Small intestine (tissue), 7 donors: ENCODE measurements around the gene PARD6A. TPM values are rescaled to one million over a fixed set of nuclear protein-coding genes. Genes with fewer than 3 reads are reported as not detected.

Source experiments
- DNase-seq, 2 donors: peaks; one replicate each; pipeline versions ENCODE4 v3.0.0 to v3.0.0-alpha.2; 2013
- FAIRE-seq: peaks from 2 replicates; lab custom pipeline; 2012; peaks lifted over from hg19 to GRCh38; lab: Jason Lieb, UNC
- H3K27ac ChIP-seq, 3 donors: one replicate each; pipeline ENCODE4 v1.5.1; 2013; ENCODE audit warnings: low read length in 2 of 3, mild to moderate bottlenecking in 2 of 3, control low read depth in 1 of 3, inconsistent platforms in 1 of 3, low read depth in 1 of 3, moderate library complexity in 1 of 3
- H3K27me3 ChIP-seq, 3 donors: one replicate each; pipeline ENCODE4 v1.6.1; 2013; ENCODE audit warnings: low read length in 3 of 3, inconsistent platforms in 1 of 3; ENCODE audit not compliant: control insufficient read depth in 3 of 3, insufficient read depth in 3 of 3
- H3K36me3 ChIP-seq, 3 donors: one replicate each; pipeline ENCODE4 v1.6.1; 2013; ENCODE audit warnings: low read length in 3 of 3, inconsistent platforms in 1 of 3, low read depth in 1 of 3, mild to moderate bottlenecking in 1 of 3, moderate library complexity in 1 of 3; ENCODE audit not compliant: control insufficient read depth in 3 of 3, insufficient read depth in 2 of 3
- H3K4me1 ChIP-seq, 3 donors: one replicate each; pipeline ENCODE4 v1.6.1; 2013; ENCODE audit warnings: low read length in 2 of 3, inconsistent platforms in 1 of 3, low read depth in 1 of 3, mild to moderate bottlenecking in 1 of 3, moderate library complexity in 1 of 3; ENCODE audit not compliant: control insufficient read depth in 3 of 3, insufficient read depth in 2 of 3
- H3K4me3 ChIP-seq, 3 donors: one replicate each; pipeline ENCODE4 v1.5.1; 2013; ENCODE audit warnings: low read length in 3 of 3, control low read depth in 1 of 3, inconsistent platforms in 1 of 3, low read depth in 1 of 3, mild to moderate bottlenecking in 1 of 3, moderate library complexity in 1 of 3
- H3K9me3 ChIP-seq, 2 donors: one replicate each; pipeline ENCODE4 v1.6.1; 2013; ENCODE audit warnings: low read depth in 1 of 2, low read length in 1 of 2; ENCODE audit not compliant: control insufficient read depth in 2 of 2, insufficient read depth in 1 of 2
- WGBS, 3 donors: extraction: QIAGEN DNeasy Blood & Tissue Kit; methylation state at CpG; one replicate each; pipeline ENCODE4 v1.1.7; 2013; 5-methylcytosine and 5-hydroxymethylcytosine counted together
- polyA plus RNA-seq, 4 donors: library from polyadenylated mRNA; stranded (reverse) in 3 of 4; unstranded in 1 of 4; fragments of 200-250 nt in 3 of 4; fragments of 120-200 nt in 1 of 4; gene quantifications; one replicate each; pipeline versions ENCODE4 v1.2.1 to v1.2.3, GENCODE V29; 2013
- donor health status: healthy with polysubstance abuse.
- donor health status: control.
- donor health status: control.
- donor health status: Bipolar disorder and iron deficiency.
- donor health status: healthy.

The PARD6A gene
- polyA plus RNA-seq, 4 donors: 1.0 to 6.8 (median 2.7) TPM

DNA sequence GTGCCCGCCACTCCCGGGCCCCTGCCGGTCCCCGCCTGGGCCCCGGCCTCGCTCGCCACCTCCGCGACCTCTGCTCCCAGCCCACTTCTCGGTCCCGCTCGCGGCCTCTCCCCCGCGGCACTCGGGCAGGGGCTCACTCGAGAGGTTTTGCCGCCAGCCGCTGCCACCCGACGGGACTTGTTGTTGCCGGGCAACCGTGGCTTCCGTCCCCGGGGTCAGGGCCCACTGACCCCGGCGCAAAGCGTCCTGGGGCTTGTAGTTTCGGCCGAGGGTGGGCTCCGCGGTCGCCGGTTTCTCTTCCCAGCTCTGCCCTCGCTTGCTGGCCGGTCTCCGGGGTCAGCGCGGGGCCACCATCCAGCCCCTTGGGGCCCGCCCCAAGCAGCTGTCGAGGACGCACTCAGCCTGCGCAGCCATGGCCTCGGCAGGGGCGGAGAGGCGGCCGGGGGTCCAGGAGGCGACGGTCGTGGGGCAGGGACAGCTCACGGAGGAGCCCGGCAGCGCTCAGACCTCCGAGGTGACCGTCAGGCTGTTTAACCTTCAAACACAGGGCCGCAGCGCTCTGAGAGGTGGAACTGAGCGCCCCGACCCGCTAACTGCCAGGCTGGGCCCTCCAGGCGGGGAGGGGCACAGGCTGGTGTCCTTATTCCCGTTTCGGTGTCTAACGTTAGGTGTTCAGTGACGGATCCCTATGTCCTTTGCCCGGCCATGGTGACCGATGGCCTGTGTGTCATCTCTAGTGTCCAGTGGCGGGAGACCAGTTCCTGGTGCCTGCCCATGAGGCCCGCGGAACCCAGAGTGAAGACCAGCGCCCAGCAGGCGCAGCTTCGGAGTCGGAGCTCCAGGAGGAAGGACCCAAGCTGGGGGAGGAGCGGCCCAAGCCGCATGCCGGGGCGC, 6.0 kb downstream of the PARD6A start, which contains the start of the genes C16orf86 and ENKD1:
TSS of gene C16orf86 (plus strand) at position 256 of the 894 bp plus-strand sequence. CDS start at position 413, 157 bp downstream.
TSS of gene ENKD1 (minus strand) at position 192 of the 894 bp plus-strand sequence. CDS start 308 bp downstream, outside the sequence.
- H3K4me3 ChIP-seq: peak within 1 kb of the TSS; percentile 42 to 71 (median 59)
- peaks cover 0 to 26% (median 0%) of the 10 kb centered on the region in 3 donors for H3K36me3 ChIP-seq
- H3K27me3 ChIP-seq: peaks cover 0 to 12% (median 0%) of the 10 kb centered on the region in 3 donors
- peaks cover 0 to 18% (median 0%) of the 10 kb centered on the region in 3 donors for H3K4me1 ChIP-seq
- H3K9me3 ChIP-seq: no peaks in the 10 kb centered on the region
- FAIRE-seq: no peak
- H3K27ac ChIP-seq: peak within 1 kb of the TSS; percentile 2 to 82 (median 46)
- peak; percentile 75 to 81 for DNase-seq
- WGBS, 3 donors: 7 to 16% (median 15%) methylated on average over 64 to 78 of the region's 78 CpGs

DNA sequence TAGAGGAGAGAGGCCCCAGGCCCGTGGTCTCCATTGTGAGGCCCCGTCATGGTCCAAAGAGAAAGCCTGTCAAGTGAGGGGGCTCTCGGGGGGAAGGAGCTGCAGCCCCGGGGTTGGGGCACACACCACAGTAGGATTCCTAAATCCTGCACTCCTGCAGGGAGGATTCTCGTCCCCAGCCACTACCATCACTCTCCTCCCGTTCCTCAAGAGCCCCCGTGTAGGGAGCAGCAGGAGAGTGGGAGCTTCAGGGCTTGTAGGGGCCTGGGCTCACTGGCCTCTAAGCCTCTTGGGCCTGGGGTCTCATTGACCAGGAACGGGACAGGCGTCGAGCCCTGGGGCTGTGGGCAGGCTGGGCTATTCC, 6.7 kb downstream of the PARD6A start:
- Histone ChIP-seq H3K9me3 (no peaks in the 10 kb centered on the region), H3K4me3 (peak overlapping the region in 1 of 3 donors; percentile 59), H3K27ac (peak overlapping the region in 2 of 3 donors; percentile 2 to 82), H3K27me3 (peaks cover 0 to 15% (median 0%) of the 10 kb centered on the region in 3 donors), H3K36me3 (peaks cover 0 to 23% (median 0%) of the 10 kb centered on the region in 3 donors), H3K4me1 (peaks cover 0 to 18% (median 0%) of the 10 kb centered on the region in 3 donors)
- DNase-seq (no peak), FAIRE-seq (no peak)
- WGBS, 3 donors: 47 to 55% (median 53%) methylated on average over 8 to 10 of the region's 10 CpGs

DNA sequence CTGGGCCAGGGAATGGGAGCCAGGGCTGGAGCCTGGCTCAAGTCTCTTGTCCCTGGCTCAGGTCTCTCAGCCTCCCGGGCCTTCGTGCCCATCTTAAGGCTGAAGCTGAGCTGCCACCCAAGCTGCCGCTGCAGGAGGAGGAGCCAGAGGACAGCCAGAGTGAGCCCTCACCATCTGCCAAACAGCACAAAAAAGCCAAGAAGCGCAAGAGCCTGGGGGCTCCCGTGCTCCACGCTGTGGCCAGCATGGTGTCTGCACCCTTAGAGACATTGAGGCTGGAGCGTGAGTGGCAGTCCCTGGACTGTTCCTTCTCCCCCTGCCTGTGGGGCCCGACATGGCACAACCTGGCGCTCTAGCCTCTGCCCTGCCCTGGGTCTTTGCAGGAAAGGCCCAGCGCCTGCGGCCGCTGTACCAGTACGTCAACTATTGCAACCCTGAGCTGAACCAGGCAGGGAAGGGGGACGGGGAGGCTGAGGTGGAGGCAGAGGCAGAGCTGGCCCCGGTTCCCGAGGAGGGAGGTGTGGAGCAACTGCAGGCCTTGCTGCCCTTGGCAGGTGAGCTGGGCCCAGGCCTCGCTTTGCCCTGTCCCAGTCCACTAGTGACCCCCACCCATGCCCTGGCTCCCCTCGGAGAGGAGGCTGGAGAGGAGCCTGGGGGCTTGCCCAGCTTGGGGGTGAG, 7.2 kb downstream of the PARD6A start:
- peaks cover 0 to 20% (median 0%) of the 10 kb centered on the region in 3 donors for H3K27me3 ChIP-seq
- H3K27ac ChIP-seq: peak overlapping the region in 2 of 3 donors; percentile 2 to 56
- WGBS, 3 donors: 22 to 30% (median 24%) methylated on average over 18 of the region's 18 CpGs
- H3K4me3 ChIP-seq: no peak overlapping the region
- DNase-seq (peak; percentile 84 to 87), FAIRE-seq (no peak)
- peaks cover 0 to 18% (median under 1%) of the 10 kb centered on the region in 3 donors for H3K4me1 ChIP-seq
- H3K36me3 ChIP-seq: peaks cover 0 to 17% (median 0%) of the 10 kb centered on the region in 3 donors
- no peaks in the 10 kb centered on the region for H3K9me3 ChIP-seq

DNA sequence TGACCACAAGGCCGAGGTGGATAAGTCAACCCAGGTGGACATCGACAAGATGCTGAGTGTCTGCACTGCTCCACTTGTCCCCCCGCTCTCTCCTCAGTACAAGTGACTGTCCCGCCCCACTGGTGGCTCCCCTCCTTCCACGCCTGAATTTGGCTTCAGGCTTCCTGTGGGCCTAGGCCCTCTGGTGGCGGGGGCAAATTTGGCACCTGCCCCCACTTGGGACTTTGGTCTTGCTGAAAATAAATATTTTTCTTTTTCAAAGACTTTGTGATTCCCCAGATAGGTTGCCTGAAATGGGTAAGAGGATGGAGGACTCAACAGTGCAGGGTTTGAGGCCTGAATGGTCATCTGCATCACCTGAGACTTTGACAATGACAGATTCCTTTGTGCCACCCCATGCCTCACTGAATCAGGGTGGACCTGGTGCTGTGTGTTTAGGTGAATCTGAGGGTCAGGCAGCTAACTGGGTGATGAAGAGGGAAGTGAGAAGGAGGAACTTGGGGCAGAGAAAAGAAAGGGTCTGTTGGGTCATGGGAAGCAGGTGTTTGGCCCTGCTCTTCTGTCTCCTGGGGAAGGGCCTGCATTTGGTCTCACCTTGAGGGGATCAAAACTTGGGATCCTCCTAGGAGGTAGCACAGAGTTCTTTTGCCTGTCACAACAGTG, 7.9 kb downstream of the PARD6A start:
- FAIRE-seq: no peak
- 85 to 86% (median 86%) methylated on average over 6 of the region's 6 CpGs for WGBS, 3 donors
- no peak overlapping the region for H3K27ac ChIP-seq

DNA sequence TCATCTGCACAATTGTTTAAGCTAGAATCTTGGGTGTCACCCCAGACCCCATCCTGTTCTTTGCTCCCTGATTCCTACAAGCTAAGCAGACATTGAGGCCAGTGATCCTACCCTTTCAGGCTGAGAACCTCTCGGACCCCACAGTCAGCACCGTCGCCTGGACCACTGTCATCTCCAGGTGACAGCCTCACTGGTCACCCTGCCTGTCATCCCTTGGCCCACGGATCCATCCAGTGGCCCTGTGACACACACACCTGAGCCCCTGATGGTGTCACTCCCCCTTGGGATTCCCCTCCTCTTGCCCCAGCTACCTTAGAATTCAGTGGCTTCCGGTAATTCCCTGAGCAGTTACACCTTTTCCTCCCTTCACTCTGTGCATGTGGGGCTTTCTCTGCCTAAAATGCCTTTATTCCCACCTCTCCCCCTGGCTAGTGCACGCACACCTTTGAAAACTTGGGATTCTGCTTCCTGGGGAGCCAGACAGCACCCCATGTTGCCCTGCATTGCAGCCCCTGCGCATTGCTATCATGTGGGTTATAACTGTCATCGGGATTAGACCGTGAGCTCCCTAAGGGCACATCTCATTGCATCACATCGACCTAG, 8.8 kb downstream of the PARD6A start:
- no peak for FAIRE-seq
- DNase-seq: no peak
- Histone ChIP-seq H3K36me3 (peaks cover 0 to 6% (median 0%) of the 10 kb centered on the region in 3 donors), H3K27me3 (peaks cover 0 to 27% (median 0%) of the 10 kb centered on the region in 3 donors), H3K4me3 (no peak overlapping the region), H3K27ac (no peak overlapping the region), H3K9me3 (no peaks in the 10 kb centered on the region), H3K4me1 (peaks cover 0 to 18% (median 3%) of the 10 kb centered on the region in 3 donors)
- 88 to 92% (median 91%) methylated on average over 10 of the region's 10 CpGs for WGBS, 3 donors

More for the DNA sequence above, 7.9 kb downstream of the PARD6A start:
- H3K4me3 ChIP-seq: no peak overlapping the region
- no peak for DNase-seq
- peaks cover 0 to 24% (median 0%) of the 10 kb centered on the region in 3 donors for H3K27me3 ChIP-seq
- peaks cover 0 to 11% (median 0%) of the 10 kb centered on the region in 3 donors for H3K36me3 ChIP-seq
- peaks cover 0 to 18% (median 3%) of the 10 kb centered on the region in 3 donors for H3K4me1 ChIP-seq
- no peaks in the 10 kb centered on the region for H3K9me3 ChIP-seq

- 30 to 38% (median 30%) methylated on average over 4 of the region's 4 CpGs for WGBS, 3 donors
- Histone ChIP-seq H3K9me3 (no peaks in the 10 kb centered on the region), H3K4me1 (peaks cover 0 to 9% (median 3%) of the 10 kb centered on the region in 3 donors), H3K4me3 (no peak overlapping the region), H3K27ac (no peak overlapping the region), H3K27me3 (peaks cover 0 to 37% (median 0%) of the 10 kb centered on the region in 3 donors), H3K36me3 (peaks cover 0 to 9% (median 0%) of the 10 kb centered on the region in 3 donors)
- DNase-seq: no peak
- no peak for FAIRE-seq
These were observed 11.5 kb downstream of the PARD6A start for GRCh38 chr16:67672306-67672705.

DNA sequence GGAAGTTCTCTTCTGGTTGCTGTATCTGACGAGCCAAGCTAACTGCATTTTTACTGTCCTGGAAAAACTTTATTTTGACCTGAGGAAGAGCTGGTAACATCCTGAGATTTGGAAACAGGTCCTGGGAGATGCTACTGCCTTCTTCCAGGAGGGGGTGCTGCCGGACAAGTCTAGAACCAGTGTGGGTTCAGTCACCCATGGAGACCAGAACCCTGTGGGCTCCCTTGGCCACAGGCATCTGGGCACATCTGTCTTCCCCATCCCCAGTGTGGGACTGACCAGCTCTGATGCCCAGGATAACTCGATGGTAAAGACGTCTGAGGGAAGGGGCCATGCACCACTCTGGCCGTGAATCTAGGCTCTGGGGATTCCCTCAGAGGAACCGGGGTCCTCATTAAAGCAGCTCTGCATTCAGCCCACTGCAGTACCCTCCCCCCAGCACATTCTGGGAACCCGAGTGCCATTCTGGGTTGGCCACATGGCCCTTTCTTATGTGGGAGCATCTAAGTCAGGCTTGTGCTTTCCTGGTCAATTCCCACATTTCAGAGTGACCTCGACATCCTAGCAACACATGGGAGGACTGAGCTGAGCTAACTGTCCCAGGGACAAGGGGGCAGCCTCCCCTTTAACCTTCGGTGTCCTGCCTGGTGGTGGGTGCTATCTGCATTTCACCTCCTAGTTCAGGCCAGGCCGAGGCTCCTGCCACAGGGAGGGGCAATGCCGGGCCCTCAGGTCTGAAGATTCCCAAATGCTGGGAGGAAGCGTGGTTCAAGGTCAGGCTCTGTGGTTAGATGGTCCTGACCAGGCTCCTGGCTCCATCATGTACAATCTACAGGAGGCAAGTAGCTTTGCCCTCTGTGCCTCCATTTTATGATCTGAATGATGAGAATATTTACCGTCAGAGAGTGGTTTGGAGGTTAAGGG, 12.2 kb downstream of the PARD6A start:
- 39 to 50% (median 44%) methylated on average over 13 of the region's 13 CpGs for WGBS, 3 donors
- peaks cover 0 to 43% (median 0%) of the 10 kb centered on the region in 3 donors for H3K27me3 ChIP-seq
- peaks cover 0 to 9% (median 0%) of the 10 kb centered on the region in 3 donors for H3K36me3 ChIP-seq
- FAIRE-seq (no peak), DNase-seq (peak; percentile 65 to 74)
- peak overlapping the region in 1 of 3 donors; percentile 69 for H3K27ac ChIP-seq
- H3K9me3 ChIP-seq: no peaks in the 10 kb centered on the region
- peaks cover 0 to 3% (median 3%) of the 10 kb centered on the region in 3 donors for H3K4me1 ChIP-seq
- H3K4me3 ChIP-seq: no peak overlapping the region
